ENCODE data around the gene ZSCAN5A.
"Not testable (repeated sequence)": the region's sequence is repeated elsewhere in the genome, so short reads cannot be mapped to it uniquely, and the experiment has no call there.

ZSCAN5A gene

GRCh38 chr19:56337077-56337476 lies 22.4 kb upstream of the ZSCAN5A start:
- H3K79me2 ChIP-seq (ENCODE audit: control insufficient read depth, insufficient read depth, low read length, unreplicated experiment); H3K4me1 ChIP-seq (ENCODE audit: control insufficient read depth, insufficient read depth, low read length, unreplicated experiment); H3K27ac ChIP-seq (ENCODE audit: low read depth, low read length); H3K36me3 ChIP-seq (ENCODE audit: insufficient read depth, low read length); H3K27me3 ChIP-seq (ENCODE audit: insufficient read depth, low read length); H3K4me3 ChIP-seq (ENCODE audit: low read depth, low read length); H2AFZ ChIP-seq (ENCODE audit: low read length, unreplicated experiment): not testable (repeated sequence)

DNA sequence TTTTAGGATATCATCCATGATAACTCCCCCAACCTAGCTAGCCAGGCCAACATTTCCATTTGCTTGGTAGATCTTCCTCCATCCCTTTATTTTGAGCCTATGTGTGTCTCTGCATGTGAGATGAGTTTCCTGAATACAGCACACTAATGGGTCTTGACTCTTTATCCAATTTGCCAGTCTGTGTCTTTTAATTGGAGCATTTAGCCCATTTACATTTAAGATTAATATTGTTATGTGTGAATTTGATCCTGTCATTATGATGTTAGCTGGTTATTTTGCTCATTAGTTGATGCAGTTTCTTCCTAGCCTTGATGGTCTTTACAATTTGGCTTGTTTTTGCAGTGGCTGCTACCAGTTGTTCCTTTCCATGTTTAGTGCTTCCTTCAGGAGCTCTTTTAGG lies 20.7 kb upstream of the ZSCAN5A start:
- not testable (repeated sequence) for H3K79me2 ChIP-seq (ENCODE audit: control insufficient read depth, insufficient read depth, low read length, unreplicated experiment); H3K27ac ChIP-seq (ENCODE audit: low read depth, low read length); H2AFZ ChIP-seq (ENCODE audit: low read length, unreplicated experiment); H3K4me3 ChIP-seq (ENCODE audit: low read depth, low read length); H3K27me3 ChIP-seq (ENCODE audit: insufficient read depth, low read length); H3K36me3 ChIP-seq (ENCODE audit: insufficient read depth, low read length); H3K4me1 ChIP-seq (ENCODE audit: control insufficient read depth, insufficient read depth, low read length, unreplicated experiment)

GRCh38 chr19:56333506-56333905 lies 18.9 kb upstream of the ZSCAN5A start:
- no peak overlapping the region for H2AFZ ChIP-seq (ENCODE audit: low read length, unreplicated experiment)
- H3K4me3 ChIP-seq (ENCODE audit: low read depth, low read length): no peak overlapping the region
- no peaks in the 10 kb centered on the region for H3K36me3 ChIP-seq (ENCODE audit: insufficient read depth, low read length)
- no peaks in the 10 kb centered on the region for H3K79me2 ChIP-seq (ENCODE audit: control insufficient read depth, insufficient read depth, low read length, unreplicated experiment)
- H3K27me3 ChIP-seq (ENCODE audit: insufficient read depth, low read length): no peaks in the 10 kb centered on the region; the same call in 1 of the 2 replicates
- H3K27ac ChIP-seq (ENCODE audit: low read depth, low read length): no peak overlapping the region
- H3K4me1 ChIP-seq (ENCODE audit: control insufficient read depth, insufficient read depth, low read length, unreplicated experiment): no peaks in the 10 kb centered on the region

DNA sequence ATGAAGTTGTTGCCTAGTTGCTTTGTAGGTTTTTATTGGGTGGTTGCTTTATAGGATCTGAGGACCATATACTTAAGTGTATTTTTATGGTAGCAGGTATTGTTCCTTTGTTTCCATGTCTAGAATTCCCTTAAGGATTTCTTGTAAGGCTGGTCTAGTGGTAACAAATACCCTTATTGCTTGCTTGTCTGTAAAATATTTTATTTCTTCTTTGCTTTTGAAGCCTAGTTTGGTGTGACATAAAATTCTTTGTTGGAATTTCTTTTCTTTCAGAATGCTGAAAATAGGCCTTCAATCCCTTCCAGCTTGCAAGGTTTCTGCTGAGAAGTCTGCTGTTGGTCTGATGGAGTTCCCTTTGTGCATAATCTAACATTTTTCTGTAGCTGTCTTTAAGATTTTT lies 18.1 kb upstream of the ZSCAN5A start:
- Histone ChIP-seq H3K4me1 (ENCODE audit: control insufficient read depth, insufficient read depth, low read length, unreplicated experiment) (no peaks in the 10 kb centered on the region), H2AFZ (ENCODE audit: low read length, unreplicated experiment) (no peak overlapping the region), H3K27me3 (ENCODE audit: insufficient read depth, low read length) (no peaks in the 10 kb centered on the region; the same call in 1 of the 2 replicates), H3K36me3 (ENCODE audit: insufficient read depth, low read length) (no peaks in the 10 kb centered on the region), H3K27ac (ENCODE audit: low read depth, low read length) (no peak overlapping the region), H3K4me3 (ENCODE audit: low read depth, low read length) (no peak overlapping the region), H3K79me2 (ENCODE audit: control insufficient read depth, insufficient read depth, low read length, unreplicated experiment) (no peaks in the 10 kb centered on the region)

DNA sequence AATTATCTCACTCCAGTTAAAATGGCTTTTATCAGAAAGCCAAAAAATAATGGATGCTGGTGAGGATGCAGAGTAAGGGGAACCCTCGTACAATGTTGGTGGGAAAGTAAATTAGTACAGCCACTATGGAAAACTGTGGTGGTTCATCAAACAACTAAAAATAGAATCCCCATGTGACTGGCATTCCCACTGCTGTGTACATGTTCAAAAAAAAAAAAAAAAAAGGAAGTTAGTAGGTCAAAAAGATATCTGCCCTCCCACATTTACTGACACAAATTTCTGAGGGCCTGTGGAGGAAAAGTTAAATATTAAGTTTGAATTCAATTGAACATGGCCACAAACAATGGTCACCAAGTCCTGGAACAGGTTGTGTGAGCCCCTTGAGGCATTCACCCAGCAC lies 9.8 kb upstream of the ZSCAN5A start:
- no peak overlapping the region for H2AFZ ChIP-seq (ENCODE audit: low read length, unreplicated experiment)
- H3K4me3 ChIP-seq (ENCODE audit: low read depth, low read length): no peak overlapping the region
- H3K79me2 ChIP-seq (ENCODE audit: control insufficient read depth, insufficient read depth, low read length, unreplicated experiment): no peaks in the 10 kb centered on the region
- no peaks in the 10 kb centered on the region for H3K4me1 ChIP-seq (ENCODE audit: control insufficient read depth, insufficient read depth, low read length, unreplicated experiment)
- H3K36me3 ChIP-seq (ENCODE audit: insufficient read depth, low read length): no peaks in the 10 kb centered on the region
- H3K27me3 ChIP-seq (ENCODE audit: insufficient read depth, low read length): no peaks in the 10 kb centered on the region
- no peak overlapping the region for H3K27ac ChIP-seq (ENCODE audit: low read depth, low read length)

- Histone ChIP-seq H3K4me3 (ENCODE audit: low read depth, low read length) (no peak overlapping the region), H2AFZ (ENCODE audit: low read length, unreplicated experiment) (no peak overlapping the region), H3K27me3 (ENCODE audit: insufficient read depth, low read length) (no peaks in the 10 kb centered on the region), H3K79me2 (ENCODE audit: control insufficient read depth, insufficient read depth, low read length, unreplicated experiment) (no peaks in the 10 kb centered on the region), H3K4me1 (ENCODE audit: control insufficient read depth, insufficient read depth, low read length, unreplicated experiment) (no peaks in the 10 kb centered on the region), H3K27ac (ENCODE audit: low read depth, low read length) (no peak overlapping the region), H3K36me3 (ENCODE audit: insufficient read depth, low read length) (no peaks in the 10 kb centered on the region)
These were observed 7.4 kb upstream of the ZSCAN5A start for GRCh38 chr19:56321989-56322440.

DNA sequence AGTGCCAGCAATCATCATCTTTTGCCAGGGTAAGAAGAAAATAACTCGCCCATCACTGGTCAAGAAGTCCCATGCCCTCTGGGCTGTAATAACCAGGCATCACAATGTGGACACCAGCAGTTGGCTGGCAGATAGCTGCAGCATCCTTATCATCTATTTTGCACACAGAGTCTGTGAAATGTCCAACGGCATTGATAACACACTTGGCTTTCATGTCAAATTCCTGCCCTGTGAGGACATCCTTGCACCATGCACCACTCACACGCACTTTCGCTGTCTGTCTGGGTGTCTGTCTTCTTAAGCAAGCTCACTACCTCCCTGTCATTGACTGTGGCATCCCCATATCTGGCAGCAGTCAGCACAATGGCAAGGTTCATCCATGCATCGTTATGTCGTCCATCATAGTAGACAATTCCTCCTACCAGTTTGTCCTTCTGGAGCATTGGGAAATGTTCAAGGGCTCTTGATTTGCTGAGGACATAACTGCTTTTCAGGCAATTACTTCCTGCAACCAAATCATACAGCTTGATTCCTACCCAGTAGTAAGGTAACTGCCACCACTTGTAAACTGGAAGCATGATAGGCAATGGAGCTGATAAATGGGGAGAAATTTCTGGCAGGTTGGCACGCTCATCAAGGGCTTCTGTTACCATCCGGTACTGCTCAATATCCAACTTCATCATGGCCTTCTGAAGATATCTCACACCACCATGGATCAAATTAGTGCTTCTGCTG lies 6.8 kb upstream of the ZSCAN5A start:
- no peaks in the 10 kb centered on the region for H3K27me3 ChIP-seq (ENCODE audit: insufficient read depth, low read length)
- H3K27ac ChIP-seq (ENCODE audit: low read depth, low read length): no peak overlapping the region
- no peaks in the 10 kb centered on the region for H3K36me3 ChIP-seq (ENCODE audit: insufficient read depth, low read length)
- H2AFZ ChIP-seq (ENCODE audit: low read length, unreplicated experiment): no peak overlapping the region
- no peaks in the 10 kb centered on the region for H3K79me2 ChIP-seq (ENCODE audit: control insufficient read depth, insufficient read depth, low read length, unreplicated experiment)
- H3K4me3 ChIP-seq (ENCODE audit: low read depth, low read length): no peak overlapping the region
- H3K4me1 ChIP-seq (ENCODE audit: control insufficient read depth, insufficient read depth, low read length, unreplicated experiment): no peaks in the 10 kb centered on the region

DNA sequence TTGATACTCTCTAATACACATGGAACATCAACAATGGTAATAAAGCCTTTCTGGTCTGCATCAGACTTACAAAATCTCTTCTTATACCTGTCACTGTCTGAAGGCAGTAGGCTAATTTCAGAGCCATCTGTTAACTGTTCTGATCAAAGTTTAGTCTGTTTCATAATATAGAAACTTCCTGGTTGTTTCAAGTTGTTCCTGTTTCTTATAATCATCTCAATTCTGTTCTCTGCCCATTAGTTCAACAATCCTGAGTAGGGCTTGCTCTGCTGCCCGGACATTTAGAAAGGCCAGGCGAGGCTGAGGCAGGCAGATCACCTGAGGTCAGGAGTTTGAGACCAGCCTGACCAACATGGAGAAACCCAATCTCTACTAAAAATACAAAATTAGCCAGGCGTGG lies 5.4 kb upstream of the ZSCAN5A start:
- Histone ChIP-seq H2AFZ (ENCODE audit: low read length, unreplicated experiment) (no peak overlapping the region), H3K27ac (ENCODE audit: low read depth, low read length) (no peak overlapping the region), H3K27me3 (ENCODE audit: insufficient read depth, low read length) (no peaks in the 10 kb centered on the region), H3K4me3 (ENCODE audit: low read depth, low read length) (no peak overlapping the region), H3K36me3 (ENCODE audit: insufficient read depth, low read length) (no peaks in the 10 kb centered on the region), H3K79me2 (ENCODE audit: control insufficient read depth, insufficient read depth, low read length, unreplicated experiment) (no peaks in the 10 kb centered on the region), H3K4me1 (ENCODE audit: control insufficient read depth, insufficient read depth, low read length, unreplicated experiment) (peaks cover 6% of the 10 kb centered on the region)

GRCh38 chr19:56317749-56318148 lies 3.1 kb upstream of the ZSCAN5A start:
- no peak overlapping the region for H3K4me3 ChIP-seq (ENCODE audit: low read depth, low read length)
- no peaks in the 10 kb centered on the region for H3K79me2 ChIP-seq (ENCODE audit: control insufficient read depth, insufficient read depth, low read length, unreplicated experiment)
- no peak overlapping the region for H3K27ac ChIP-seq (ENCODE audit: low read depth, low read length)

DNA sequence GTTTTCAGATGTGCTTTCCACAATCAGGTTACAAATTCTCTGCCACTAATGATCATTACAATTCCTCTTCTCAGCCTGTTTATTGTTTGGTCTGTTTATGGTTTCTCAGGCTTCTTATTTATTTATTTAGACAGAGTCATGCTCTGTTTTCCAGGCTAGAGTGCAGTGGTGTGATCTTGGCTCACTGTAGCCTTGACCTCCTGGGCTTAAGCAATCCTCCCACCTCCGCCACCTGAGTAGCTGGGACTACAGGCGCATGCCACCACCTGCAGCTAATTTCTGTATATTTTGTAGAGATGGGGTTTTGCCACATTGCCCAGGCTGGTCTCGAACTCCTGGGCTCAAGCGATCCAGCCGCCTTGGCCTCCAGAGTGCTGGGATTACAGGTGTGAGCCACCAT lies 2.1 kb upstream of the ZSCAN5A start:
- H3K79me2 ChIP-seq (ENCODE audit: control insufficient read depth, insufficient read depth, low read length, unreplicated experiment): no peaks in the 10 kb centered on the region
- H3K36me3 ChIP-seq (ENCODE audit: insufficient read depth, low read length): no peaks in the 10 kb centered on the region
- H2AFZ ChIP-seq (ENCODE audit: low read length, unreplicated experiment): no peak overlapping the region
- H3K27me3 ChIP-seq (ENCODE audit: insufficient read depth, low read length): no peaks in the 10 kb centered on the region
- H3K4me1 ChIP-seq (ENCODE audit: control insufficient read depth, insufficient read depth, low read length, unreplicated experiment): peaks cover 9% of the 10 kb centered on the region
- H3K27ac ChIP-seq (ENCODE audit: low read depth, low read length): no peak overlapping the region
- no peak overlapping the region for H3K4me3 ChIP-seq (ENCODE audit: low read depth, low read length)

More at GRCh38 chr19:56317749-56318148, 3.1 kb upstream of the ZSCAN5A start:
- peaks cover 9% of the 10 kb centered on the region for H3K4me1 ChIP-seq (ENCODE audit: control insufficient read depth, insufficient read depth, low read length, unreplicated experiment)
- H2AFZ ChIP-seq (ENCODE audit: low read length, unreplicated experiment): no peak overlapping the region
- H3K27me3 ChIP-seq (ENCODE audit: insufficient read depth, low read length): no peaks in the 10 kb centered on the region
- no peaks in the 10 kb centered on the region for H3K36me3 ChIP-seq (ENCODE audit: insufficient read depth, low read length)

DNA sequence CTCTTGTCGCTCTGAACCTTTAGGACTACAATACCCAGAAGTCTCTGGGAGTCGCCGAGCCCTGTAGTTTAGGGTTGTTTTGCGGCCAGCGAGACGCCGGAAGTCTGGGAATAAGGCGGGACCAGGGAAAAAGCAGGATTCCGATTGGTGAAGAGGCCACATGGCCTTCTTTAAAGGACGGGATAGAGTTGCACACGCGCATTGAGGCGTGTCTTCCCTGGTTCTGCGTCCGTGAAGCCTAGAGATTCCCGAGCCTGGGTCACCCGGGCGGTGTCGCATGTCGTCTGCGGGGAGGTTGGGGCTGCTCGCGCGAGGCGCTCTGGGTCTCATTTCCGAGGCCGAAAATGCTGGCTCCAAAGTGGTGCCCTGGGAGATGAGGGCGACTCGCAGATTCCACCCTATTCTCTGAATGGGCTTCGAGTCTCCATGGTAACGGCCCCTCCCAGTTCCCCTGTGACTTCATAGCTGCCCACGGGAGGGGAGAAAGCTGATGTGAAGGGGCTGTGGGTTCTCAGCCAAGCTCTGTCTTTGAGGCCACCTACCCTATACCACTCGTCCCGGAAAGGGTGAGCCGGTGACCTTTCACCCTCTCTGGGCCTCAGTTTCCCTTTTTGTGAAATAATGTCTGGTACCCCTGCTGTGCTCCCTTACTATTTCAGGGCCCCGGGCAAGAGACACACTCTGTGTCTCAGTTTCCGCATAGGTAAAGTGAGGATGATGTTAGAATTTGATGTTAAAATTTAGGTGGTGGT lies 614 bp upstream of the ZSCAN5A start:
- Histone ChIP-seq H3K27ac (ENCODE audit: low read depth, low read length) (peak overlapping the region; percentile 98), H3K4me1 (ENCODE audit: control insufficient read depth, insufficient read depth, low read length, unreplicated experiment) (peaks cover 9% of the 10 kb centered on the region), H2AFZ (ENCODE audit: low read length, unreplicated experiment) (peak overlapping the region; percentile 77), H3K4me3 (ENCODE audit: low read depth, low read length) (peak overlapping the region; percentile 91), H3K36me3 (ENCODE audit: insufficient read depth, low read length) (no peaks in the 10 kb centered on the region), H3K79me2 (ENCODE audit: control insufficient read depth, insufficient read depth, low read length, unreplicated experiment) (no peaks in the 10 kb centered on the region), H3K27me3 (ENCODE audit: insufficient read depth, low read length) (no peaks in the 10 kb centered on the region)
